CD14-positive monocyte (primary cell): Measurements from ENCODE around the gene FOXJ3. TPM values are rescaled to one million over a fixed set of nuclear protein-coding genes. Genes with fewer than 3 reads are reported as not detected.

Source experiments
- DNase-seq, 3 donors: peaks; one replicate each; pipeline ENCODE4 v3.0.0-alpha.2; 2011 to 2022
- H2AFZ ChIP-seq: 2 replicates; pipeline ENCODE4 v1.6.0; 2012; ENCODE audit warnings: mild to moderate bottlenecking, low read depth, low read length, inconsistent platforms; ENCODE audit not compliant: insufficient read depth, poor library complexity, severe bottlenecking
- H3K27ac ChIP-seq, 2 donors: 1 replicate in 1 of 2; 2 replicates in 1 of 2; pipeline ENCODE4 v1.5.1; 2012 to 2013; ENCODE audit warnings: low read length in 2 of 2, control low read depth in 1 of 2, inconsistent platforms in 1 of 2, low read depth in 1 of 2, mild to moderate bottlenecking in 1 of 2
- H3K27me3 ChIP-seq, 2 donors: one replicate each; pipeline versions ENCODE4 v1.6.0 to v1.6.1; 2011 to 2013; ENCODE audit warnings: low read length in 2 of 2; ENCODE audit not compliant: control insufficient read depth in 2 of 2, insufficient read depth in 2 of 2
- H3K36me3 ChIP-seq, 2 donors: replicated peaks in 1 of 2; 1 replicate in 1 of 2; 2 replicates in 1 of 2; pipeline versions ENCODE4 v1.5.1 to v1.6.1; 2012 to 2013; ENCODE audit warnings: low read length in 2 of 2, control low read depth in 1 of 2, inconsistent platforms in 1 of 2, mild to moderate bottlenecking in 1 of 2; ENCODE audit not compliant: insufficient read depth in 2 of 2, control insufficient read depth in 1 of 2
- H3K4me1 ChIP-seq, 2 donors: 1 replicate in 1 of 2; 2 replicates in 1 of 2; pipeline versions ENCODE4 v1.5.1 to v1.6.1; 2012 to 2013; ENCODE audit warnings: low read length in 2 of 2, control low read depth in 1 of 2, inconsistent platforms in 1 of 2, mild to moderate bottlenecking in 1 of 2, moderate library complexity in 1 of 2; ENCODE audit not compliant: insufficient read depth in 2 of 2, control insufficient read depth in 1 of 2
- H3K4me2 ChIP-seq: replicated peaks from 2 replicates; pipeline ENCODE3; 2012; ENCODE audit warnings: low read length, moderate library complexity, mild to moderate bottlenecking; ENCODE audit not compliant: poor library complexity, severe bottlenecking; ENCODE audit errors: extremely low read depth
- H3K4me3 ChIP-seq, 3 experiments: fragments of 200-600 bp in 1 of 3; sonication (generic) in 1 of 3; replicated peaks in 1 of 3; 1 replicate in 2 of 3; 2 replicates in 1 of 3; pipeline ENCODE4 v1.5.1; 2011 to 2013; ENCODE audit warnings: low read length in 3 of 3, mild to moderate bottlenecking in 3 of 3, control low read depth in 2 of 3, low read depth in 2 of 3, inconsistent platforms in 1 of 3, moderate library complexity in 1 of 3
- H3K79me2 ChIP-seq: 2 replicates; pipeline ENCODE4 v1.6.0; 2012; ENCODE audit warnings: mild to moderate bottlenecking, control low read depth, inconsistent platforms, low read length, moderate library complexity; ENCODE audit not compliant: insufficient read depth
- H3K9ac ChIP-seq: 2 replicates; pipeline ENCODE4 v1.6.0; 2017; ENCODE audit warnings: low read length, mild to moderate bottlenecking; ENCODE audit not compliant: insufficient read depth, poor library complexity, severe bottlenecking
- H3K9me3 ChIP-seq, 2 donors: replicated peaks in 1 of 2; 1 replicate in 1 of 2; 2 replicates in 1 of 2; pipeline versions ENCODE4 v1.5.1 to v1.6.1; 2012 to 2013; ENCODE audit warnings: low read length in 2 of 2, control low read depth in 1 of 2; ENCODE audit not compliant: control insufficient read depth in 1 of 2, insufficient read depth in 1 of 2
- H4K20me1 ChIP-seq: 2 replicates; pipeline ENCODE4 v1.6.0; 2012; ENCODE audit warnings: mild to moderate bottlenecking, low read length, control low read depth, moderate library complexity; ENCODE audit not compliant: insufficient read depth
- H3K27ac Mint-ChIP-seq, 7 donors: one replicate each; pipeline ENCODE4 v1.8.0; 2020; ENCODE audit warnings: mild to moderate bottlenecking in 7 of 7, mixed read lengths in 7 of 7, moderate library complexity in 6 of 7, inconsistent platforms in 2 of 7
- H3K27me3 Mint-ChIP-seq, 3 donors: one replicate each; pipeline ENCODE4 v1.8.0; 2021 to 2022; ENCODE audit warnings: low read depth in 3 of 3, mild to moderate bottlenecking in 3 of 3, mixed read lengths in 3 of 3, moderate library complexity in 3 of 3, inconsistent platforms in 1 of 3
- H3K36me3 Mint-ChIP-seq, 2 donors: one replicate each; pipeline ENCODE4 v1.8.0; 2020; ENCODE audit warnings: mixed read lengths in 2 of 2, inconsistent platforms in 1 of 2, mild to moderate bottlenecking in 1 of 2
- H3K4me1 Mint-ChIP-seq: one replicate; pipeline ENCODE4 v1.8.0; 2020; ENCODE audit warnings: mild to moderate bottlenecking, mixed read lengths
- H3K4me3 Mint-ChIP-seq, 2 donors: one replicate each; pipeline ENCODE4 v1.8.0; 2020; ENCODE audit warnings: mild to moderate bottlenecking in 2 of 2, mixed read lengths in 2 of 2, moderate library complexity in 1 of 2
- H3K9me3 Mint-ChIP-seq, 7 donors: one replicate each; pipeline ENCODE4 v1.8.0; 2020 to 2022; ENCODE audit warnings: mixed read lengths in 7 of 7, mild to moderate bottlenecking in 6 of 7, moderate library complexity in 6 of 7, inconsistent platforms in 2 of 7
- WGBS: methylation state at CpG from one replicate; pipeline ENCODE4 v1.1.5; 2013; ENCODE audit warnings: missing lambda C conversion rate; ENCODE audit not compliant: insufficient coverage; 5-methylcytosine and 5-hydroxymethylcytosine counted together
- intact Hi-C, 2 donors: fragments of 100-400 bp; cut with micrococcal nuclease; formaldehyde crosslinking; loops; one replicate each; pipeline versions ENCODE4 v1.15.0 to v1.15.1; 2023
- polyA plus RNA-seq, 3 donors: library from polyadenylated mRNA; depleted of rRNA in 1 of 3; unstranded in 2 of 3; stranded (reverse) in 1 of 3; fragments of 300-500 nt in 2 of 3; fragments of >200 nt in 1 of 3; fragmentation: Illumina TruSeq in 2 of 3; gene quantifications; 1 replicate in 2 of 3; 2 replicates in 1 of 3; pipeline ENCODE4 v1.2.3, GENCODE V29; 2012 to 2021
- TF ChIP-seq, protein P1 (sequence below): fragments of 200-600 bp; IDR thresholded peaks from one replicate; pipeline ENCODE4 v1.8.0; 2022; ENCODE audit warnings: antibody characterized with exemption, mild to moderate bottlenecking

The FOXJ3 gene
- polyA plus RNA-seq, 3 donors, result 10.2 to 18.5 (median 18.4) TPM

DNA sequence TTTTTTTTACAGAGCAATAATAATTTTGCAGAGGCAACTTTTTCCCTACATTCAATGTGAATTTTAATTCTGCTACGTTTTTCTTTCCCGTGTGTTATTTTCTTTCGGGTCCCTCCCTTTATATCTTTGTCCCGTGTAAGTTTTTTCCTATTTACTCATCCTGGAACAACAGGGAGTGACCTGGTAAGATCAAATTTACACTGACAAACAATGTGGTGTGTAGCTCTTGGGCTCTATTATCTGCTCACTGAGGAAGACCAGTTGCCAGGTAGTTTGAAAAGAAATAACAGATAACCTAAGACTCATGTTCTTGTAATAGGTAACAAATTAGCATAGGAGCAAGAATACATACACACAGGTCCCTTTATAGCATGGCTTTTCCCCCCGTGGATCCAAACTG is 136.8 kb downstream of the FOXJ3 start:
- H3K27me3 Mint-ChIP-seq, result no peaks in the 10 kb centered on the region
- H3K27me3 ChIP-seq, result no peaks in the 10 kb centered on the region
- no peaks in the 10 kb centered on the region for H3K4me1 ChIP-seq
- H3K4me3 ChIP-seq, result no peak overlapping the region
- H3K36me3 ChIP-seq, result peaks cover 44 to 90% of the 10 kb centered on the region in 2 donors
- TF ChIP-seq, protein P1, sequence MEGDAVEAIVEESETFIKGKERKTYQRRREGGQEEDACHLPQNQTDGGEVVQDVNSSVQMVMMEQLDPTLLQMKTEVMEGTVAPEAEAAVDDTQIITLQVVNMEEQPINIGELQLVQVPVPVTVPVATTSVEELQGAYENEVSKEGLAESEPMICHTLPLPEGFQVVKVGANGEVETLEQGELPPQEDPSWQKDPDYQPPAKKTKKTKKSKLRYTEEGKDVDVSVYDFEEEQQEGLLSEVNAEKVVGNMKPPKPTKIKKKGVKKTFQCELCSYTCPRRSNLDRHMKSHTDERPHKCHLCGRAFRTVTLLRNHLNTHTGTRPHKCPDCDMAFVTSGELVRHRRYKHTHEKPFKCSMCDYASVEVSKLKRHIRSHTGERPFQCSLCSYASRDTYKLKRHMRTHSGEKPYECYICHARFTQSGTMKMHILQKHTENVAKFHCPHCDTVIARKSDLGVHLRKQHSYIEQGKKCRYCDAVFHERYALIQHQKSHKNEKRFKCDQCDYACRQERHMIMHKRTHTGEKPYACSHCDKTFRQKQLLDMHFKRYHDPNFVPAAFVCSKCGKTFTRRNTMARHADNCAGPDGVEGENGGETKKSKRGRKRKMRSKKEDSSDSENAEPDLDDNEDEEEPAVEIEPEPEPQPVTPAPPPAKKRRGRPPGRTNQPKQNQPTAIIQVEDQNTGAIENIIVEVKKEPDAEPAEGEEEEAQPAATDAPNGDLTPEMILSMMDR, result no peak
- peaks cover 0 to 8% (median 0%) of the 10 kb centered on the region in 7 donors for H3K9me3 Mint-ChIP-seq
- peaks cover 56 to 57% of the 10 kb centered on the region in 2 donors for H3K36me3 Mint-ChIP-seq
- WGBS, result 100% methylated on average over 1 of the region's 5 CpGs
- no peaks in the 10 kb centered on the region for H3K4me1 Mint-ChIP-seq
- no peak for DNase-seq
- H3K4me2 ChIP-seq, result no peak overlapping the region
- no peak overlapping the region for H3K27ac Mint-ChIP-seq
- H3K9me3 ChIP-seq, result no peaks in the 10 kb centered on the region
- no peaks in the 10 kb centered on the region for H3K79me2 ChIP-seq
- intact Hi-C loops, result no loop called here
- no peaks in the 10 kb centered on the region for H4K20me1 ChIP-seq
- H3K27ac ChIP-seq, result no peak overlapping the region
- H3K4me3 Mint-ChIP-seq, result no peak overlapping the region
- H3K9ac ChIP-seq, result no peak overlapping the region
- H2AFZ ChIP-seq, result no peak overlapping the region

DNA sequence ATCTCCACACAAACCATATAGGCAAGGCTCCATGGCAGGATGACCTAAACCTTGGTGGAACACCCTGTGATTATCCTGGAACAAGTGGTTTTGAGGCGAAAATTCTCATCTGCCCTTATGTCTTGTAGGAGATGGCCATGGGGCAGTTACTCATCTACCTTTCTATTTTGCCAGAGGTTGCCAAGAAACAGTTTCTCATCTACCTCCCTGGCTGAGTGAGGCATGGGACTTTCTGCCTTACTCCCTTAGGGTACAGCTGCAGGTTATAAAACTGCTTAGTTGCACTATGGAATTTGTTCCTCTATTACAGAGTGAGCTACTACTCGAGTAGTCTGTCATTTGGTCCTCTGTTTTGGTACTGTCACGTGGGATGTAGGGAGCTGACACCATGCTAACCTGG is 139.2 kb downstream of the FOXJ3 start:
- WGBS, result 100% methylated on average over 1 of the region's 3 CpGs
- no peak overlapping the region for H3K27ac ChIP-seq
- DNase-seq, result no peak
- H3K79me2 ChIP-seq, result no peaks in the 10 kb centered on the region
- TF ChIP-seq, protein P1, result no peak
- H3K9ac ChIP-seq, result no peak overlapping the region
- no peaks in the 10 kb centered on the region for H4K20me1 ChIP-seq
- Mint-ChIP-seq H3K4me3 (no peak overlapping the region), H3K4me1 (no peaks in the 10 kb centered on the region), H3K27ac (no peak overlapping the region), H3K27me3 (no peaks in the 10 kb centered on the region), H3K36me3 (peaks cover 50 to 56% of the 10 kb centered on the region in 2 donors), H3K9me3 (no peaks in the 10 kb centered on the region)
- no peaks in the 10 kb centered on the region for H3K4me1 ChIP-seq
- peaks cover 45 to 82% of the 10 kb centered on the region in 2 donors for H3K36me3 ChIP-seq
- H3K4me2 ChIP-seq, result no peak overlapping the region
- no peak overlapping the region for H2AFZ ChIP-seq
- H3K4me3 ChIP-seq, result no peak overlapping the region
- H3K9me3 ChIP-seq, result no peaks in the 10 kb centered on the region
- intact Hi-C loops, result no loop called here
- no peaks in the 10 kb centered on the region for H3K27me3 ChIP-seq
